DOHH2 (cell line): ENCODE data around the gene GRB7.

Experiments
- H3F3A ChIP-seq: fragments of 200-600 bp; sonication (generic), shearing (Covaris generic); 2 replicates; pipeline ENCODE4 v1.6.0; 2016; ENCODE audit warnings: antibody characterized with exemption, mild to moderate bottlenecking; ENCODE audit not compliant: control insufficient read depth, insufficient read depth
- H3K27ac ChIP-seq: fragments of 200-600 bp; sonication (generic); 2 replicates; pipeline ENCODE4 v1.5.1; 2014; ENCODE audit warnings: low read depth, mild to moderate bottlenecking, low read length, moderate library complexity
- H3K27me3 ChIP-seq: fragments of 200-600 bp; sonication (generic); 2 replicates; pipeline ENCODE4 v1.6.1; 2014; ENCODE audit warnings: mild to moderate bottlenecking, low read length, mixed read lengths; ENCODE audit not compliant: control insufficient read depth
- H3K36me3 ChIP-seq: fragments of 200-600 bp; sonication (generic); 2 replicates; pipeline ENCODE4 v1.6.1; 2014; ENCODE audit warnings: mild to moderate bottlenecking, low read length, moderate library complexity, mixed read lengths; ENCODE audit not compliant: control insufficient read depth
- H3K4me1 ChIP-seq: fragments of 200-600 bp; sonication (generic); 2 replicates; pipeline ENCODE4 v1.6.1; 2014; ENCODE audit warnings: mild to moderate bottlenecking, low read length, mixed read lengths; ENCODE audit not compliant: control insufficient read depth
- H3K4me2 ChIP-seq: fragments of 200-600 bp; sonication (generic); 2 replicates; pipeline ENCODE4 v1.6.0; 2014; ENCODE audit warnings: mild to moderate bottlenecking, low read length, moderate library complexity
- H3K4me3 ChIP-seq: fragments of 200-600 bp; sonication (generic); 2 replicates; pipeline ENCODE4 v1.5.1; 2014; ENCODE audit warnings: mild to moderate bottlenecking, low read length, mixed read lengths
- H3K79me2 ChIP-seq: fragments of 200-600 bp; sonication (generic); 2 replicates; pipeline ENCODE4 v1.6.1; 2014; ENCODE audit warnings: mild to moderate bottlenecking, low read length, mixed read lengths; ENCODE audit not compliant: control insufficient read depth
- H3K9me2 ChIP-seq: fragments of 200-600 bp; sonication (generic); replicated peaks from 2 replicates; pipeline ENCODE4 v1.6.1; 2014; ENCODE audit warnings: mild to moderate bottlenecking, low read length, mixed read lengths; ENCODE audit not compliant: control insufficient read depth
- H3K9me3 ChIP-seq: fragments of 200-600 bp; sonication (generic); 2 replicates; pipeline ENCODE4 v1.6.1; 2014; ENCODE audit warnings: antibody characterized with exemption, low read length, mixed read lengths; ENCODE audit not compliant: control insufficient read depth, insufficient read depth
- H4K20me1 ChIP-seq: fragments of 200-600 bp; sonication (generic); 2 replicates; pipeline ENCODE4 v1.6.0; 2014; ENCODE audit warnings: low read depth, mild to moderate bottlenecking, antibody characterized with exemption, low read length, moderate library complexity; ENCODE audit not compliant: control insufficient read depth, insufficient read depth
- EZH2phosphoT487 ChIP-seq: fragments of 200-600 bp; sonication (generic); IDR thresholded peaks from 2 replicates; pipeline ENCODE4 v1.6.1; 2017; ENCODE audit warnings: borderline replicate concordance, mild to moderate bottlenecking, antibody characterized with exemption, low read length, moderate library complexity, mixed read lengths
- TF ChIP-seq, protein P1 (sequence below): fragments of 200-600 bp; sonication (generic); IDR thresholded peaks from one replicate; pipeline ENCODE4 v1.5.1; 2014; ENCODE audit warnings: antibody characterized with exemption, mild to moderate bottlenecking, low read depth, low read length; ENCODE audit not compliant: poor library complexity, severe bottlenecking

GRB7 gene

GRCh38 chr17:39704821-39705551, 32.8 kb upstream of the GRB7 start:
- peaks cover 19% of the 10 kb centered on the region for H3K4me1 ChIP-seq
- H3K36me3 ChIP-seq, result no peaks in the 10 kb centered on the region
- no peak overlapping the region for H3K4me3 ChIP-seq
- H3K9me2 ChIP-seq, result no peaks in the 10 kb centered on the region
- H3K27me3 ChIP-seq, result peaks cover 19% of the 10 kb centered on the region
- TF ChIP-seq, protein P1, sequence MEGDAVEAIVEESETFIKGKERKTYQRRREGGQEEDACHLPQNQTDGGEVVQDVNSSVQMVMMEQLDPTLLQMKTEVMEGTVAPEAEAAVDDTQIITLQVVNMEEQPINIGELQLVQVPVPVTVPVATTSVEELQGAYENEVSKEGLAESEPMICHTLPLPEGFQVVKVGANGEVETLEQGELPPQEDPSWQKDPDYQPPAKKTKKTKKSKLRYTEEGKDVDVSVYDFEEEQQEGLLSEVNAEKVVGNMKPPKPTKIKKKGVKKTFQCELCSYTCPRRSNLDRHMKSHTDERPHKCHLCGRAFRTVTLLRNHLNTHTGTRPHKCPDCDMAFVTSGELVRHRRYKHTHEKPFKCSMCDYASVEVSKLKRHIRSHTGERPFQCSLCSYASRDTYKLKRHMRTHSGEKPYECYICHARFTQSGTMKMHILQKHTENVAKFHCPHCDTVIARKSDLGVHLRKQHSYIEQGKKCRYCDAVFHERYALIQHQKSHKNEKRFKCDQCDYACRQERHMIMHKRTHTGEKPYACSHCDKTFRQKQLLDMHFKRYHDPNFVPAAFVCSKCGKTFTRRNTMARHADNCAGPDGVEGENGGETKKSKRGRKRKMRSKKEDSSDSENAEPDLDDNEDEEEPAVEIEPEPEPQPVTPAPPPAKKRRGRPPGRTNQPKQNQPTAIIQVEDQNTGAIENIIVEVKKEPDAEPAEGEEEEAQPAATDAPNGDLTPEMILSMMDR, result no peak
- TF ChIP-seq EZH2phosphoT487, result no peak
- H4K20me1 ChIP-seq, result no peaks in the 10 kb centered on the region
- 0 out of 2 replicates have a peak, but pooled peaks cover 2% of the 10 kb centered on the region for H3F3A ChIP-seq
- no peak overlapping the region for H3K4me2 ChIP-seq
- H3K9me3 ChIP-seq, result no peaks in the 10 kb centered on the region
- no peaks in the 10 kb centered on the region for H3K79me2 ChIP-seq
- no peak overlapping the region for H3K27ac ChIP-seq

DNA sequence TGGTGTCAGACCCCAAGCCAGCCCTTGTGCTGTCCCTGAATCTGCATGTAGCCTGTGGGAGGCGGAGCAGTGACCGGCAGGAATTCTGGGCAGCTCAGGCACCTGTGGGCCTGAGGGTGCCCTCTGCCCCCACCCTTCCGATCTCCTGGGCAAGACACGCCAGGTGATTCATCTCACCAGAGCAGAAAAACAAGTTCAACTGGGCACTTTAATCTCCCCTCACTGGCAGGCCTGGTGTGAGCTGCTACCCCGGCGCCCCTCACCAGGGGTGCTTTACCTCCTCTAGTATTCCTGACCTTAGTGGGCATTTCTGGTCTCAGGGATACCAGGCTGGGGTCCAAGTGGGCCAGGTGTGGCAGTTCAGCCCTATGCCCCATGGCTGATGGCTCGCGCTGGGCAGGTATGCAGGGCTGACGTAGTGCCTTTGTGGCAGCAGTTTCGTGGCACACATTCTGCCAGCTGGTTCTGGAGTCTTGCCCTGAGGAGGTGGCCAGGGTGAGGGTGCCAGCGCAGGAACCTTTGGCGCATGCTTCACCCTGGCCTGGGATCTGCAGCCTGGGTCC, 31.9 kb upstream of the GRB7 start:
- H4K20me1 ChIP-seq, result no peaks in the 10 kb centered on the region
- no peaks in the 10 kb centered on the region for H3K79me2 ChIP-seq
- no peaks in the 10 kb centered on the region for H3K9me3 ChIP-seq
- no peak overlapping the region for H3K27ac ChIP-seq
- peaks cover 19% of the 10 kb centered on the region for H3K4me1 ChIP-seq
- no peak overlapping the region for H3K4me2 ChIP-seq
- TF ChIP-seq, protein P1, result no peak
- TF ChIP-seq EZH2phosphoT487, result no peak
- peaks cover 13% of the 10 kb centered on the region; the same call in 1 of the 2 replicates for H3K27me3 ChIP-seq
- H3F3A ChIP-seq, result 0 out of 2 replicates have a peak, but pooled peaks cover 2% of the 10 kb centered on the region
- no peak overlapping the region for H3K4me3 ChIP-seq
- no peaks in the 10 kb centered on the region for H3K36me3 ChIP-seq
- H3K9me2 ChIP-seq, result no peaks in the 10 kb centered on the region

GRCh38 chr17:39706383-39706782, 31.4 kb upstream of the GRB7 start:
- Histone ChIP-seq H3K4me2 (no peak overlapping the region), H3F3A (0 out of 2 replicates have a peak, but pooled peaks cover 2% of the 10 kb centered on the region), H4K20me1 (no peaks in the 10 kb centered on the region), H3K79me2 (no peaks in the 10 kb centered on the region), H3K9me3 (no peaks in the 10 kb centered on the region), H3K27ac (no peak overlapping the region), H3K9me2 (no peaks in the 10 kb centered on the region), H3K27me3 (peaks cover 8% of the 10 kb centered on the region; the same call in 1 of the 2 replicates), H3K4me3 (no peak overlapping the region), H3K36me3 (no peaks in the 10 kb centered on the region), H3K4me1 (peaks cover 19% of the 10 kb centered on the region)
- no peak for TF ChIP-seq EZH2phosphoT487
- TF ChIP-seq, protein P1, result no peak
